ENCODE data around the gene MTMR1. TPM values are rescaled to one million over a fixed set of nuclear protein-coding genes. Genes with fewer than 3 reads are reported as not detected.
A peak's percentile ranks its signal among the peaks of the same experiment; 100 is the strongest.

Gene MTMR1
- total RNA-seq: 10 to 100 TPM; 38.1 to 43.0 TPM

- peaks cover 28% of the 10 kb centered on the region for H3K36me3 Mint-ChIP-seq (ENCODE audit: low read depth)
- no peaks in the 10 kb centered on the region for H3K9me3 Mint-ChIP-seq
- H3K27me3 Mint-ChIP-seq: no peaks in the 10 kb centered on the region
- ChIA-PET CTCF (interaction anchor here (1.0 to 2.2 kb wide), 5 partner anchors 9 to 148 kb away, joined by 3 to 12 read pairs (median 5); no protein-coding TSS in a partner anchor), POLR2A (interaction anchor here (0.7 to 3.8 kb wide), 13 partner anchors 8 to 754 kb away, joined by 3 to 15 read pairs (median 5); partner anchors contain the start of genes EOLA2 and HMGB3)
- DNase-seq: peak; percentile 57
- peak within 1 kb of the TSS; percentile 88 for H3K4me3 Mint-ChIP-seq
- peaks cover 72% of the 10 kb centered on the region for H3K4me1 Mint-ChIP-seq
- peak within 1 kb of the TSS; percentile 100 for H3K27ac Mint-ChIP-seq
These were observed at the start of gene MTMR1 for GRCh38 chrX:150692831-150693724. TSS of gene MTMR1 (plus strand) at chrX:150693396. CDS start at chrX:150693531, 135 bp downstream.

GRCh38 chrX:150643958-150644357, 49.2 kb upstream of the MTMR1 start:
- H3K9me3 Mint-ChIP-seq: no peaks in the 10 kb centered on the region
- peaks cover 40% of the 10 kb centered on the region for H3K36me3 Mint-ChIP-seq (ENCODE audit: low read depth)

GRCh38 chrX:150644422-150644821, 48.8 kb upstream of the MTMR1 start:
- Mint-ChIP-seq H3K36me3 (ENCODE audit: low read depth) (peaks cover 44% of the 10 kb centered on the region), H3K4me1 (peaks cover 23% of the 10 kb centered on the region)

More at GRCh38 chrX:150643958-150644357, 49.2 kb upstream of the MTMR1 start:
- no peak overlapping the region for H3K27ac Mint-ChIP-seq
- H3K27me3 Mint-ChIP-seq: no peaks in the 10 kb centered on the region
- H3K4me1 Mint-ChIP-seq: peaks cover 18% of the 10 kb centered on the region
- DNase-seq: no peak
- no peak overlapping the region for H3K4me3 Mint-ChIP-seq
- POLR2A ChIA-PET: no interaction called here
- CTCF ChIA-PET: no interaction called here

GRCh38 chrX:150647331-150647730, 45.9 kb upstream of the MTMR1 start:
- no peak overlapping the region for H3K4me3 Mint-ChIP-seq
- H3K9me3 Mint-ChIP-seq: no peaks in the 10 kb centered on the region
- H3K4me1 Mint-ChIP-seq: peaks cover 25% of the 10 kb centered on the region
- peaks cover 53% of the 10 kb centered on the region for H3K36me3 Mint-ChIP-seq (ENCODE audit: low read depth)
- POLR2A ChIA-PET: no interaction called here
- DNase-seq: no peak
- H3K27ac Mint-ChIP-seq: no peak overlapping the region
- CTCF ChIA-PET: no interaction called here
- no peaks in the 10 kb centered on the region for H3K27me3 Mint-ChIP-seq

More at GRCh38 chrX:150644422-150644821, 48.8 kb upstream of the MTMR1 start:
- POLR2A ChIA-PET: no interaction called here
- H3K27ac Mint-ChIP-seq: no peak overlapping the region
- H3K9me3 Mint-ChIP-seq: no peaks in the 10 kb centered on the region
- no peak overlapping the region for H3K4me3 Mint-ChIP-seq
- no peaks in the 10 kb centered on the region for H3K27me3 Mint-ChIP-seq
- CTCF ChIA-PET: no interaction called here
- DNase-seq: no peak

GRCh38 chrX:150648296-150648940, 44.8 kb upstream of the MTMR1 start:
- peaks cover 55% of the 10 kb centered on the region for H3K36me3 Mint-ChIP-seq (ENCODE audit: low read depth)
- ChIA-PET POLR2A (no interaction called here), CTCF (no interaction called here)
- no peak for DNase-seq
- no peak overlapping the region for H3K27ac Mint-ChIP-seq
- H3K27me3 Mint-ChIP-seq: no peaks in the 10 kb centered on the region
- H3K4me1 Mint-ChIP-seq: peaks cover 21% of the 10 kb centered on the region
- H3K9me3 Mint-ChIP-seq: no peaks in the 10 kb centered on the region
- H3K4me3 Mint-ChIP-seq: no peak overlapping the region

GRCh38 chrX:150649096-150649870, 43.9 kb upstream of the MTMR1 start:
- CTCF ChIA-PET: no interaction called here
- POLR2A ChIA-PET: no interaction called here
- peaks cover 18% of the 10 kb centered on the region for H3K4me1 Mint-ChIP-seq
- H3K4me3 Mint-ChIP-seq: no peak overlapping the region
- H3K36me3 Mint-ChIP-seq (ENCODE audit: low read depth): peaks cover 57% of the 10 kb centered on the region
- H3K27ac Mint-ChIP-seq: no peak overlapping the region
- no peak for DNase-seq
- no peaks in the 10 kb centered on the region for H3K27me3 Mint-ChIP-seq
- no peaks in the 10 kb centered on the region for H3K9me3 Mint-ChIP-seq

GRCh38 chrX:150651906-150652305, 41.3 kb upstream of the MTMR1 start:
- no peak overlapping the region for H3K4me3 Mint-ChIP-seq
- ChIA-PET CTCF (no interaction called here), POLR2A (no interaction called here)
- no peak for DNase-seq
- H3K27ac Mint-ChIP-seq: no peak overlapping the region
- H3K36me3 Mint-ChIP-seq (ENCODE audit: low read depth): peaks cover 52% of the 10 kb centered on the region
- no peaks in the 10 kb centered on the region for H3K27me3 Mint-ChIP-seq
- H3K9me3 Mint-ChIP-seq: no peaks in the 10 kb centered on the region
- H3K4me1 Mint-ChIP-seq: peaks cover 12% of the 10 kb centered on the region

GRCh38 chrX:150655788-150656187, 37.4 kb upstream of the MTMR1 start:
- DNase-seq: no peak
- Mint-ChIP-seq H3K27ac (no peak overlapping the region), H3K27me3 (no peaks in the 10 kb centered on the region), H3K36me3 (ENCODE audit: low read depth) (peaks cover 39% of the 10 kb centered on the region), H3K9me3 (no peaks in the 10 kb centered on the region), H3K4me3 (no peak overlapping the region), H3K4me1 (peaks cover 3% of the 10 kb centered on the region)
- CTCF ChIA-PET: interaction anchor here (0.5 kb wide), 1 partner anchor 25 kb away, joined by 3 read pairs; no protein-coding TSS in a partner anchor
- POLR2A ChIA-PET: no interaction called here

- POLR2A ChIA-PET: no interaction called here
- CTCF ChIA-PET: no interaction called here
- no peak overlapping the region for H3K27ac Mint-ChIP-seq
- no peaks in the 10 kb centered on the region for H3K4me1 Mint-ChIP-seq
- no peak for DNase-seq
- peaks cover 49% of the 10 kb centered on the region for H3K36me3 Mint-ChIP-seq (ENCODE audit: low read depth)
- H3K27me3 Mint-ChIP-seq: no peaks in the 10 kb centered on the region
- no peak overlapping the region for H3K4me3 Mint-ChIP-seq
- H3K9me3 Mint-ChIP-seq: no peaks in the 10 kb centered on the region
These were observed 30.1 kb upstream of the MTMR1 start for GRCh38 chrX:150663073-150663472.

- POLR2A ChIA-PET: no interaction called here
- Mint-ChIP-seq H3K36me3 (ENCODE audit: low read depth) (peaks cover 49% of the 10 kb centered on the region), H3K27ac (no peak overlapping the region), H3K27me3 (no peaks in the 10 kb centered on the region), H3K4me1 (no peaks in the 10 kb centered on the region), H3K9me3 (no peaks in the 10 kb centered on the region), H3K4me3 (no peak overlapping the region)
- CTCF ChIA-PET: no interaction called here
- DNase-seq: no peak
These were observed 28.9 kb upstream of the MTMR1 start for GRCh38 chrX:150664290-150664689.

GRCh38 chrX:150676221-150676620, 17.0 kb upstream of the MTMR1 start:
- Mint-ChIP-seq H3K36me3 (ENCODE audit: low read depth) (peaks cover 5% of the 10 kb centered on the region), H3K4me1 (no peaks in the 10 kb centered on the region), H3K9me3 (no peaks in the 10 kb centered on the region), H3K27ac (no peak overlapping the region), H3K27me3 (no peaks in the 10 kb centered on the region), H3K4me3 (no peak overlapping the region)
- ChIA-PET POLR2A (no interaction called here), CTCF (interaction anchor here (0.5 kb wide), 1 partner anchor 231 kb away, joined by 3 read pairs; no protein-coding TSS in a partner anchor)
- no peak for DNase-seq

- Mint-ChIP-seq H3K27me3 (no peaks in the 10 kb centered on the region), H3K4me3 (no peak overlapping the region), H3K9me3 (no peaks in the 10 kb centered on the region), H3K27ac (no peak overlapping the region), H3K36me3 (ENCODE audit: low read depth) (no peaks in the 10 kb centered on the region), H3K4me1 (peaks cover 2% of the 10 kb centered on the region)
- ChIA-PET POLR2A (no interaction called here), CTCF (interaction anchor here (1.0 to 5.4 kb wide), 2 partner anchors 35 to 40 kb away, joined by 3 to 70 read pairs; no protein-coding TSS in a partner anchor)
- DNase-seq: peak; percentile 18
These were observed 12.2 kb upstream of the MTMR1 start for GRCh38 chrX:150680974-150681373.

- DNase-seq: no peak
- Mint-ChIP-seq H3K27ac (no peak overlapping the region), H3K36me3 (ENCODE audit: low read depth) (no peaks in the 10 kb centered on the region), H3K4me1 (peaks cover 2% of the 10 kb centered on the region), H3K4me3 (no peak overlapping the region), H3K27me3 (no peaks in the 10 kb centered on the region), H3K9me3 (no peaks in the 10 kb centered on the region)
- ChIA-PET CTCF (interaction anchor here (0.7 to 5.4 kb wide), 13 partner anchors 9 to 229 kb away, joined by 3 to 70 read pairs (median 5); partner anchors contain the start of gene MTMR1), POLR2A (interaction anchor here (1.0 to 1.9 kb wide), 3 partner anchors 10 to 114 kb away, joined by 3 to 12 read pairs (median 3); partner anchors contain the start of gene MTMR1)
These were observed 10.1 kb upstream of the MTMR1 start for GRCh38 chrX:150683112-150683511.

All from activated CD4-positive, alpha-beta memory T cell treated with anti-CD3 and anti-CD28 coated beads, Interleukin-2, amount 10 ng/mL, durations not matched to agents 7 days and 5 days (primary cell).